Mesothelial cell of epicardium (in vitro differentiated cells): ENCODE measurements around the gene POLR1H. TPM values are rescaled to one million over a fixed set of nuclear protein-coding genes. Genes with fewer than 3 reads are reported as not detected.

ENCODE experiments used
- DNase-seq, 2 experiments: peaks; one replicate each; pipeline ENCODE4 v3.0.0; 2021; ENCODE audit warnings: low spot score in 2 of 2; ENCODE audit not compliant: unreplicated experiment in 2 of 2
- H3K27ac Mint-ChIP-seq: 2 replicates; pipeline ENCODE4 v1.8.0; 2021; ENCODE audit warnings: mixed read lengths
- H3K27me3 Mint-ChIP-seq: 2 replicates; pipeline ENCODE4 v1.8.0; 2021; ENCODE audit warnings: low read depth, mixed read lengths
- H3K36me3 Mint-ChIP-seq: 2 replicates; pipeline ENCODE4 v1.8.0; 2021; ENCODE audit warnings: mixed read lengths
- H3K4me1 Mint-ChIP-seq: 2 replicates; pipeline ENCODE4 v1.8.0; 2021; ENCODE audit warnings: mixed read lengths
- H3K4me3 Mint-ChIP-seq: 2 replicates; pipeline ENCODE4 v1.8.0; 2021; ENCODE audit warnings: mild to moderate bottlenecking, moderate library complexity, mixed read lengths
- H3K9me3 Mint-ChIP-seq: 2 replicates; pipeline ENCODE4 v1.8.0; 2021; ENCODE audit warnings: mixed read lengths
- total RNA-seq: library from RNA; stranded (reverse); gene quantifications from 3 replicates; pipeline ENCODE4 v1.2.1, GENCODE V29; 2021
- TF ChIP-seq, protein P1 (sequence below): fragments of 200-600 bp; sonication (generic); IDR thresholded peaks from one replicate; pipeline ENCODE4 v1.5.0; 2021; ENCODE audit warnings: antibody characterized with exemption; ENCODE audit not compliant: unreplicated experiment

Gene POLR1H
- total RNA-seq, 1 donor from 2014 or later, result 31.1 TPM

DNA sequence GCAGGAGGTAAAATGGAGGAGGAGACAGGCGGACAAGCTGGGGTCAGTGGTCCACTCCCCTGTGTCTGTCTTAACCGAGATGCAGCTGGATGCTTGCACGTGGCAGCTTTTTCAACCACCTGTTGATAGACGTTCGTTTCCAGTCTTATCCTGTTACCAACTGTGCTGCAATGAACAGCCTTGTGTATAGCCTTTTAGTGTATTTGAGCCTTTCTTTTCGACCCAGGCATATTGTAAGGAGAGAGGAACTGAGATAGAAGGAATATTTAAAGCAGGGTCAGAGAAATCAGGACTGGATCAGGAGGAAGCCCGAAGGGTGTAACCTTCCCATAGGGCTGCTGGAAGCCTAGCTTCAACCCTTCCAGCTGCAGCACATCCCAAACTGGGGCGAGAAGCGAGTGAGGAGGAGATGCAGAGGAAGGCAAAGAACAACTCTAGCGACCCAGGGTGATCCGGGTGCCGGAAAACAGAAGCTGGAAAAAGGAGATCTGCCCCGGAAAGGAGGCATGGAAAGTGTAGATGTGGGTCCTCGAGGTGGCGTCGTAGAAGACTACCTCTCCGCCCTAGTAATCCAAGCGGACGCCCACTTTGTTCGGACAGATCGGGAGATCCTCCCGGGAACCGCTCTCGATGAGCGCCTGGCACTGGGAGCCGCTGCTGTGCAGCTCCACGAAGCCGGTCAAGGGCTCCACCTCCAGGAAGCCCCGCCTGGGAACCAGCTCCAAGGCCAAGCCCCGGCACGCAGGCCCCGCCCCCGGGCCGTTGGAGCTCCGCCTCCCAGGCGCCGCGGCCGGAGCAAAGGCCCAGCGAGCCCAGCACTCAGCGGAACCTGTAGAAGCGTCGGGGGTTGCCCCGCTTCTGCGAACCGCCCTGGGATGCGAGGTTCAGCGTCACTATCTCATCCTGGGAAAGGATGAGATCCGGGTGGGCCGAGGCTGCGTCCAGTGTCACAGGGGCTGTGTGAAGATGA is 40.7 kb downstream of the POLR1H start:
- Mint-ChIP-seq H3K9me3 (no peaks in the 10 kb centered on the region), H3K27me3 (peaks cover 94% of the 10 kb centered on the region), H3K4me3 (peak overlapping the region; percentile 71), H3K27ac (no peak overlapping the region), H3K4me1 (peaks cover 24% of the 10 kb centered on the region), H3K36me3 (no peaks in the 10 kb centered on the region)
- TF ChIP-seq, protein P1, sequence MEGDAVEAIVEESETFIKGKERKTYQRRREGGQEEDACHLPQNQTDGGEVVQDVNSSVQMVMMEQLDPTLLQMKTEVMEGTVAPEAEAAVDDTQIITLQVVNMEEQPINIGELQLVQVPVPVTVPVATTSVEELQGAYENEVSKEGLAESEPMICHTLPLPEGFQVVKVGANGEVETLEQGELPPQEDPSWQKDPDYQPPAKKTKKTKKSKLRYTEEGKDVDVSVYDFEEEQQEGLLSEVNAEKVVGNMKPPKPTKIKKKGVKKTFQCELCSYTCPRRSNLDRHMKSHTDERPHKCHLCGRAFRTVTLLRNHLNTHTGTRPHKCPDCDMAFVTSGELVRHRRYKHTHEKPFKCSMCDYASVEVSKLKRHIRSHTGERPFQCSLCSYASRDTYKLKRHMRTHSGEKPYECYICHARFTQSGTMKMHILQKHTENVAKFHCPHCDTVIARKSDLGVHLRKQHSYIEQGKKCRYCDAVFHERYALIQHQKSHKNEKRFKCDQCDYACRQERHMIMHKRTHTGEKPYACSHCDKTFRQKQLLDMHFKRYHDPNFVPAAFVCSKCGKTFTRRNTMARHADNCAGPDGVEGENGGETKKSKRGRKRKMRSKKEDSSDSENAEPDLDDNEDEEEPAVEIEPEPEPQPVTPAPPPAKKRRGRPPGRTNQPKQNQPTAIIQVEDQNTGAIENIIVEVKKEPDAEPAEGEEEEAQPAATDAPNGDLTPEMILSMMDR, result no peak
- DNase-seq, result peak; percentile 63 to 80

DNA sequence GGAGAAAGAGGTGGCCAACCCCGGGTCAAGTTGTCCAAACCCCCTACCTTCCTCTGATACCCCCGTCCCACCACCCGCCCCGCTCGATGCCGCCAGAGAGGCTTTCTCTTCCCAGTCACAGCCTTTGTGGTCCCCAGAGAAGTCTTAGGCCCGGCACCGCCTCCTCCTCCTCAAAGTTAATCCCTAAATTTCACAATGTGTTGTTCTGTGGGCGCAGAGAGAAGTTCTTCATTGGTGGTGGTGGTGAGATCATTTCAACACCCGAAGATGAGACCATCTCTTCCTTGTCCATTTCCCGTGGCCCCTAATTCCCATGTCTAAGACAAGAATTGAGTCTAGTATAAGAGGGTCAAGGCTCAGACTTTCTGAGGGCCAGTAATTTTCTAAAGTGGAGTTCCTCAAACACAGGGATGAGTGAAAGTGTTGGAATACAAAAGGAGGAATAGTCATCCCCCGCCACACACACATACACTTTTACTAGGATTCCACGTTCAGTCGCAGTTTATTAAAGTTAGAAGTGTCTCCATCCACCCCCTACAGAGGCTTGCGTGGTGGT is 41.4 kb downstream of the POLR1H start:
- H3K27me3 Mint-ChIP-seq, result peaks cover 93% of the 10 kb centered on the region
- TF ChIP-seq, protein P1, result no peak
- H3K4me1 Mint-ChIP-seq, result peaks cover 24% of the 10 kb centered on the region
- H3K27ac Mint-ChIP-seq, result no peak overlapping the region
- no peak for DNase-seq
- H3K4me3 Mint-ChIP-seq, result peak overlapping the region; percentile 71
- H3K36me3 Mint-ChIP-seq, result no peaks in the 10 kb centered on the region
- no peaks in the 10 kb centered on the region for H3K9me3 Mint-ChIP-seq

DNA sequence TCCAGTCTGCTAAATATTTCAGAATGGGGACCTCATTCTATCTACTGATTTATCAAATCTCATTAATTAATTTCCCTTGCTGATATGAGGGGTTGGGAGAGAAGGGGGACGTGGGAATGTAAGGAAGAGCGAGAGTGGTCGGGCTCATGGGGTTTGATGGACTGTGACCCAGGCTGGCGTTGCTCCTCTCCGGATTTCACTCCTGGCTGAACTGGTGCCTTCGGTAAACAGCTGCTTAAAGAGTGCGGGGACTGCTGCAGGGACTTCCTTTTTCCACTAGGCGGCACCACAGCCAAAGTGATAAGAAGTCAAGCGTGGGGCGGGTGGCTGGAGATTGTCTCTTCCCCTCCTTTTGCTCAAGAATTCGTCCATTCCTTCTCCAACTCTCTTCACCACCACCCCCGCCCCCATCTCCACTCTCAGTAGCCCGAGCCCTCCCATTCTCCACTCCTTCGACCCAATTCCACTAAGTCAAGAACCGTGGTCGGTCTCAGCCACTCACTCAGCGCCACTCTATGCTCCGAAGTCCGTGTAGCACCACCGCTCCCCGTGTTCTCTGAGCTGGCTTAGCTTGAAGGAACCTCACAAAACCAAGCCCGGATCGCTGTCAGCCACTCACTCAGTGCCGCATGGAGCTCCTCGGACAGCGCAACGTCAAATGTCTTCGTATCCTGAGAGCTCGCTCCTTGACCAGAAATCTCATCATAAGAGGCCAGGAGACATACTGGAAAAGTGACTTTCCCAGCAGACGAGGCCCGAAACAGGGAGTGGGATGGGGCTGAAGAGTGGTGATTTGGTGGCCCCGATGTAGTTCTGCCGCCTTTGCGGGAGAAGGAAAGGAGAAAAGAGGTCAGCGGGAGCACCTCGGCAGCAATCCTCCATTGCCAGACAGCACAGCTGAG is 42.2 kb downstream of the POLR1H start:
- Mint-ChIP-seq H3K36me3 (no peaks in the 10 kb centered on the region), H3K4me3 (peak overlapping the region; percentile 71), H3K4me1 (peaks cover 24% of the 10 kb centered on the region), H3K27me3 (peaks cover 93% of the 10 kb centered on the region), H3K9me3 (no peaks in the 10 kb centered on the region), H3K27ac (no peak overlapping the region)
- DNase-seq, result peak in 1 of 2 experiments; percentile 80
- TF ChIP-seq, protein P1, result peak; percentile 72

DNA sequence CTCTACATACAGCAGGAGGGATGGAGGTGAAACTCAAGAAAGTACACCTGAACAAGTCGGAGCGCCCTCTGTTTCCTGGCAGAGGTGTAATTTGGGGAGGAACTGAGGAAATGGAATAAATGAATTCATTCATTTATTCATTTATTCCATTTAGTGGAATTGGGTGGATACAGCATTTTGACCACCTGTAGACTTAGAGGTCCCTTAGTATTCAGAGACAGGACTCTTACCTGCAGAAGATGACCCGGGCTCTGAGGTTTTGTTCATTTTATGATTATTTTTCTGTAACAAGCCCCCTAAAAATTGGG is 42.8 kb downstream of the POLR1H start:
- no peaks in the 10 kb centered on the region for H3K36me3 Mint-ChIP-seq
- peak overlapping the region; percentile 71 for H3K4me3 Mint-ChIP-seq
- H3K4me1 Mint-ChIP-seq, result peaks cover 24% of the 10 kb centered on the region
- no peak overlapping the region for H3K27ac Mint-ChIP-seq
- H3K27me3 Mint-ChIP-seq, result peaks cover 93% of the 10 kb centered on the region
- H3K9me3 Mint-ChIP-seq, result no peaks in the 10 kb centered on the region
- TF ChIP-seq, protein P1, result no peak
- DNase-seq, result no peak

DNA sequence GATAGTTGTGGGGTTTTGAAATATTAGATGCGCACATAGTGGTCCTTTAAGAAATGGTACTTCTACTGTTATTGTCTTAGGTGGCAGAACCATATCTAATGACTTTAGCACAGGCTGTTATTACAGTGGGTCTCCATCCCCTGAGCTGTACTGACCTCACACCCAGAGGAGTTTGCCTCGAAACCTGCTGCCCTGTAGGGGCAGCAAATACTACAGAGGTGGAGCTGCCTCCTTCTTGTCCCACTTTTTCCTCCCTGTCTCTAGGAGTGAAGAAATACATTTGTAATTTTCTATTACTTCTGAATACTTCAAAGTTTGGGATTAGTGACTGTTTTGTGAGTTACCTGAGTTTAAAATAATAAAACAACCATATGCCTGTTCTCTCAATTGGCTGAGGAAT is 43.6 kb downstream of the POLR1H start:
- Mint-ChIP-seq H3K4me3 (no peak overlapping the region), H3K9me3 (no peaks in the 10 kb centered on the region), H3K27me3 (peaks cover 89% of the 10 kb centered on the region), H3K27ac (no peak overlapping the region), H3K36me3 (no peaks in the 10 kb centered on the region), H3K4me1 (peaks cover 24% of the 10 kb centered on the region)
- TF ChIP-seq, protein P1, result no peak
- DNase-seq, result no peak
